GM12878 (cell line): Measurements from ENCODE around the gene ANKRD60.

ENCODE experiments used
- BRCA1 ChIP-seq: IDR thresholded peaks from 2 replicates; pipeline ENCODE4 v1.6.1; 2011; ENCODE audit warnings: low read depth, low read length, improper control_type of control experiment
- CEBPB ChIP-seq, 2 experiments: fragments of 150-350 bp in 1 of 2; IDR thresholded peaks; 2 replicates each; pipeline ENCODE4 v1.6.1; 2012 to 2014; ENCODE audit warnings: low read depth in 2 of 2, low read length in 2 of 2, borderline replicate concordance in 1 of 2, inconsistent platforms in 1 of 2
- E4F1 ChIP-seq: fragments of 450-650 bp; IDR thresholded peaks from 2 replicates; pipeline ENCODE4 v1.6.1; 2018; ENCODE audit warnings: borderline replicate concordance, mild to moderate bottlenecking; ENCODE audit not compliant: partially characterized antibody
- EZH2 ChIP-seq: IDR thresholded peaks from 2 replicates; pipeline ENCODE4 v1.6.1; 2012; ENCODE audit warnings: low read depth, mild to moderate bottlenecking, control low read depth, inconsistent platforms, low read length, borderline replicate concordance; ENCODE audit not compliant: control insufficient read depth
- JUND ChIP-seq: IDR thresholded peaks from 2 replicates; pipeline ENCODE4 v1.6.1; 2012; ENCODE audit warnings: low read depth, mild to moderate bottlenecking, low read length, improper control_type of control experiment, moderate library complexity
- KDM1A ChIP-seq: fragments of 200-600 bp; sonication (generic); IDR thresholded peaks from 2 replicates; pipeline ENCODE4 v1.6.1; 2016; ENCODE audit warnings: borderline replicate concordance
- NBN ChIP-seq: fragments of 450-650 bp; IDR thresholded peaks from 2 replicates; pipeline ENCODE4 v1.6.1; 2016
- NFIC ChIP-seq: IDR thresholded peaks from 2 replicates; pipeline ENCODE4 v1.6.1; 2012; ENCODE audit warnings: low read depth, mild to moderate bottlenecking, inconsistent platforms, low read length, moderate library complexity
- NR2C2 ChIP-seq: IDR thresholded peaks from 2 replicates; pipeline ENCODE4 v1.6.1; 2011; ENCODE audit warnings: borderline replicate concordance, low read depth; ENCODE audit not compliant: control insufficient read depth, insufficient read length
- ZNF274 ChIP-seq: IDR thresholded peaks from one replicate; pipeline ENCODE4 v1.8.0; 2011; ENCODE audit not compliant: insufficient read length, insufficient read depth
- TF ChIP-seq, protein P1 (sequence below), 3 experiments: IDR thresholded peaks in 2 of 3; conservative IDR thresholded peaks in 1 of 3; 2 replicates each; pipeline ENCODE4 v1.5.1; 2011; ENCODE audit warnings: low read depth in 3 of 3, low read length in 3 of 3, mild to moderate bottlenecking in 3 of 3, control low read depth in 2 of 3, moderate library complexity in 2 of 3, inconsistent platforms in 1 of 3, mixed read lengths in 1 of 3; ENCODE audit not compliant: control insufficient read depth in 2 of 3, insufficient read depth in 1 of 3; ENCODE audit errors: extremely low read depth in 1 of 3

DNA sequence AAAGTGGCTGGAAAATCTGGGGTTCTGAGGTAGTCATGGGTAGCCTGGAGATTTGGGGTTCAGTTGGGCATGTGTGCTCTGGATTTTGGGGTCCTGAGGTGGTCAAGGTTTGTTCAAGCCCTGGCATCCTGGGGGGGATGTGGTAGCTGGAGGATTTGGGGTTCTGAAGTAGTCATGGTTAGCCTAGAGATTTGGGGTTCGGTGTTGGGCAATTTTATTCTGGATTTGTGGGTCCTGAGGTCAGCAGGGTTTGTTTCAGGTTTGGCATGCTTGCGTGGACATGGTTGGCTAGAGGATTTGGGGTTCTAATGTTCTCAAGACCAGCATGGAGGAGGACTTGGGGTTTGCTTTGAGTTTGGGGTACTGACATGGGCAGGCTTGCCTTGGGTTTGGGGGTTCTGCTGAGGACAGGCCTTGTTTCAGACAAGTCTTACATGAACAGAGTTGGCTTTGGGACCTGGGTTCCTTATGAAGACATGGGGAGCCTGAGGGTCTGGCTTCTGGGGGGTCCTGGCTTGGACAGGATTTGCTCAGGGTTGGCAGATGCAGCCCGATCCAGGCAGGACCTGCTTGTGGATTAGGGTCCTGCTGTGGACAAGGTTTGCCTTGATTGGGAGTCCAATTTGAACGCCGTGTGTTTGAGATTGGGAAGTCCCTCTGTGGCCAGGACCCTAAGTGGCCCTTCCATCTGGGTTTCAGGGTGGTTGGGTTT lies 906 bp downstream of the ANKRD60 start:
- no peak for TF ChIP-seq JUND
- TF ChIP-seq KDM1A: no peak
- no peak for TF ChIP-seq NR2C2
- TF ChIP-seq E4F1: no peak
- TF ChIP-seq NFIC: no peak
- TF ChIP-seq, protein P1, sequence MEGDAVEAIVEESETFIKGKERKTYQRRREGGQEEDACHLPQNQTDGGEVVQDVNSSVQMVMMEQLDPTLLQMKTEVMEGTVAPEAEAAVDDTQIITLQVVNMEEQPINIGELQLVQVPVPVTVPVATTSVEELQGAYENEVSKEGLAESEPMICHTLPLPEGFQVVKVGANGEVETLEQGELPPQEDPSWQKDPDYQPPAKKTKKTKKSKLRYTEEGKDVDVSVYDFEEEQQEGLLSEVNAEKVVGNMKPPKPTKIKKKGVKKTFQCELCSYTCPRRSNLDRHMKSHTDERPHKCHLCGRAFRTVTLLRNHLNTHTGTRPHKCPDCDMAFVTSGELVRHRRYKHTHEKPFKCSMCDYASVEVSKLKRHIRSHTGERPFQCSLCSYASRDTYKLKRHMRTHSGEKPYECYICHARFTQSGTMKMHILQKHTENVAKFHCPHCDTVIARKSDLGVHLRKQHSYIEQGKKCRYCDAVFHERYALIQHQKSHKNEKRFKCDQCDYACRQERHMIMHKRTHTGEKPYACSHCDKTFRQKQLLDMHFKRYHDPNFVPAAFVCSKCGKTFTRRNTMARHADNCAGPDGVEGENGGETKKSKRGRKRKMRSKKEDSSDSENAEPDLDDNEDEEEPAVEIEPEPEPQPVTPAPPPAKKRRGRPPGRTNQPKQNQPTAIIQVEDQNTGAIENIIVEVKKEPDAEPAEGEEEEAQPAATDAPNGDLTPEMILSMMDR (IDR thresholded peaks at IDR 0.05 in 2 of 3, conservative IDR thresholded peaks at IDR 0.05 in 1 of 3; ENCODE audit: control insufficient read depth in 2 of 3, extremely low read depth in 1 of 3, insufficient read depth in 1 of 3, low read depth in 3 of 3, low read length in 3 of 3): no peak
- no peak for TF ChIP-seq BRCA1
- TF ChIP-seq ZNF274: no peak
- TF ChIP-seq NBN: no peak
- TF ChIP-seq EZH2: no peak
- no peak for TF ChIP-seq CEBPB (IDR thresholded peaks at IDR 0.05; ENCODE audit: borderline replicate concordance in 1 of 2, low read depth in 2 of 2, low read length in 2 of 2)
